Measurements from ENCODE around the gene MSI2.

Gene MSI2

DNA sequence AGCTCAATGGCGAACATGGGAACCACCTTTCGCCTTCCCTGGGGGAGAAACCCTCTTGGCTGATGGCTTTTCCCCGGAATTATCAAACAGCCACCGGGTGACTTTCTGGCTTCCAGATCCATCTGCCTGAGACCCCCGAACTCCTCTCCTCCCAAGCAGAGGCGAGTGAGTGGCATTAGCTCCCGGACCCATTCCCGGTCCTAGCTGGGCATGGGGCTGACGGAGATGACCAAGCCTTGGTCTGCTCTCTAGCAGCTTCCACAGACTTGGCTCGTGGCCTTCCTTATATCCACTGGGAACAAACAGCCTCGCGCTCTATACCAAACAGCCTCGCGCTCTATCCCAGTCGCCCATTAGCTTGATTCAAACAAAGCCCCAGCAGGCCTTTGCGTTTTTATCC is 426.4 kb downstream of the MSI2 start:
- Histone ChIP-seq H3K9ac (ENCODE audit: insufficient read length, low read depth) (no peak overlapping the region), H3K27me3 (ENCODE audit: insufficient read depth, insufficient read length) (no peaks in the 10 kb centered on the region), H3K4me1 (ENCODE audit: insufficient read depth, insufficient read length) (peaks cover 2% of the 10 kb centered on the region), H3K36me3 (ENCODE audit: insufficient read depth, insufficient read length, low read length) (peaks cover 4% of the 10 kb centered on the region), H3K4me3 (ENCODE audit: insufficient read length, low read depth) (no peak overlapping the region), H3K9me3 (ENCODE audit: insufficient read depth, low read length) (no peaks in the 10 kb centered on the region; the same call in 1 of the 2 replicates)
- TF ChIP-seq SUZ12 (IDR thresholded peaks at IDR 0.05; ENCODE audit: extremely low read depth, insufficient read depth, insufficient read length): no peak
- TF ChIP-seq YY1 (IDR thresholded peaks at IDR 0.05; ENCODE audit: insufficient read depth, insufficient read length): no peak
- TF ChIP-seq ZNF274 (IDR thresholded peaks at IDR 0.05; ENCODE audit: low read depth, low read length): no peak
- DNase-seq (ENCODE audit: low read depth, low spot score): no peak

DNA sequence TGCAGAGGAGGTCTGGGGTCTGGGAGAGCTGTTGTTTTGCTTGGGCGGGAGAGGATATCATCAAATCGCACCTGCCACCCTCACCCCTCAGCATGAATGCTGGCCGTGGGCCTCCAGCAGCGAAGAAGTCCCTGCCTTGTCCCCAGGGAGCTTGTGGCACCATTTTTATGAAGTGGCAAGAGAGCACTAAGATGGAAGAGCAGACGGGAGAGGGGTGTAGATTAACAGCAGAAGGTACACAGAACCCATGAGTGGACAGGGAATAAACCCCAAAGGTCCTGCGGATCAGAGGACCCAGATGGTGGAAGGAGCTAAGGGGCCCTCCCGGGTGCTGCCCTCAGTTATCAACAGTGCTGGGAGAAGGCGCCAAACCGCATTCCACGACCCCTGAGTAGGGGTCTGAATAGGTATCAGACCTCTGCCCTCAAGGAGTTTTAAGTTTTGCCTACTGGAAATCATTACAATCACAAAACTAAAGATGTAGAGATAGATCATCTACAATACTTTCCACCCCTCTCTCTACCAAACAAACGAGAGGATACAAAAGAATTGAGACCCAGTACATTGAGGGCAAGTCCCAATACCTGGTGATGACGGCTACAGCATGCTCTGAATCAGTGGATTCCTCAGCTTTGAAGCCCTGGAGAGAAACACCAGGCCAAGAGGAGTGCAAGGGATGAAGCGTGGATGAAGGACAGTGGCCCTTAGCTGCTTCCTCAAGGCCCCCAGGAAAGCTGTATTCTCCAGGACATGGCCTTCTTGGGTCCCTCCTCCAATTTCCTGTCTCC is 428.6 kb downstream of the MSI2 start:
- Histone ChIP-seq H3K9me3 (ENCODE audit: insufficient read depth, low read length) (no peaks in the 10 kb centered on the region; the same call in 1 of the 2 replicates), H3K36me3 (ENCODE audit: insufficient read depth, insufficient read length, low read length) (no peaks in the 10 kb centered on the region), H3K4me3 (ENCODE audit: insufficient read length, low read depth) (no peak overlapping the region), H3K27me3 (ENCODE audit: insufficient read depth, insufficient read length) (no peaks in the 10 kb centered on the region), H3K4me1 (ENCODE audit: insufficient read depth, insufficient read length) (peaks cover 2% of the 10 kb centered on the region), H3K9ac (ENCODE audit: insufficient read length, low read depth) (no peak overlapping the region)
- no peak for DNase-seq (ENCODE audit: low read depth, low spot score)
- TF ChIP-seq ZNF274 (IDR thresholded peaks at IDR 0.05; ENCODE audit: low read depth, low read length): no peak
- no peak for TF ChIP-seq SUZ12 (IDR thresholded peaks at IDR 0.05; ENCODE audit: extremely low read depth, insufficient read depth, insufficient read length)
- no peak for TF ChIP-seq YY1 (IDR thresholded peaks at IDR 0.05; ENCODE audit: insufficient read depth, insufficient read length)

DNA sequence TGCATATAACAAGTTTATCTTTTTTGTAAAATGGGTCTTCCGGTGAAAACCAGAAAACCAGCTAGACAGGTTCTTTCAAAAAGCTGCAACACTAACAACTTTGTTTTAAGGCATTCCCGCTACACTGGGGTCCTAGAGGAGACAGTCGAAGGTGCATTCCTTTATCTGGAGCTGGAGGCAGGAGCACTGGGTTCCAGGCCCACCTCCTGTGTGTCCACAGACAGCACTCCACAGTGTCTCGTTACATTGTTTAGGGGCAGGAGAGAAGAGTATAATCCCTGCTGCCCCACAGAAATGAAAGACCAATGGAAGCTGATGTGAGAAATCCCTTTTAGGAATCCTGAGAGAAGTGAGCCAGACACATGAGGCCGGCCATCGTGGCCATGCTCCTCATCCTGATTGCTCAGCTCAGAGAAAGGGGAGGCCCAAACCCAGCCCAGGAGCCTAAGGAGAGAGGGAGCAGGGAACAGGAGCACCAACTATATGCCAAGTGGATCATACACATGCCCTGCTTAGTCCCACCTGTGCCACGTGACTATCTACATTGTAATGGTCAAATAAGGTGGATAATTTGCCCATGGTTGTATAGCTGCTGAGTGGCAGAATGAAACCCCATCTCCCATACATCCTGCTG is 429.3 kb downstream of the MSI2 start:
- Histone ChIP-seq H3K9ac (ENCODE audit: insufficient read length, low read depth) (no peak overlapping the region), H3K4me1 (ENCODE audit: insufficient read depth, insufficient read length) (peaks cover 2% of the 10 kb centered on the region), H3K4me3 (ENCODE audit: insufficient read length, low read depth) (no peak overlapping the region), H3K27me3 (ENCODE audit: insufficient read depth, insufficient read length) (no peaks in the 10 kb centered on the region), H3K36me3 (ENCODE audit: insufficient read depth, insufficient read length, low read length) (no peaks in the 10 kb centered on the region), H3K9me3 (ENCODE audit: insufficient read depth, low read length) (no peaks in the 10 kb centered on the region; the same call in 1 of the 2 replicates)
- DNase-seq (ENCODE audit: low read depth, low spot score): no peak
- no peak for TF ChIP-seq ZNF274 (IDR thresholded peaks at IDR 0.05; ENCODE audit: low read depth, low read length)
- no peak for TF ChIP-seq SUZ12 (IDR thresholded peaks at IDR 0.05; ENCODE audit: extremely low read depth, insufficient read depth, insufficient read length)
- no peak for TF ChIP-seq YY1 (IDR thresholded peaks at IDR 0.05; ENCODE audit: insufficient read depth, insufficient read length)

DNA sequence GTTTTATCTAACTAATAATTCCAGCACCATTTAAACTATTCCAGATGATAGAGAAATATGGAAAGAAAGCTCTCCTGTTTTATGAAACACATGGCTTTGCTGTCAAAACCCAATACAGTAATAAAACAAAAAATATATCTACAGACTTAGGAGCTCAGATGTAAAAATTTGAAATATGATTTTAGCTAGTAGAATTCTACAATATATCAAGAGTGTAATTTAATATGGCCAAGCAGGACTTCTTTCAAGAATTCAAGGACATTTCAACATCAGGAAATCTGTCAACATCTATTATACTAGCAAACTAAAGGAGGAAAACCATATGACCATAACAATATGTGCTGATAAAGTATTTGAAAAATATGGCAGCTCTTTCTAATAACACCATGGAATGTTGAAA is 431.3 kb downstream of the MSI2 start:
- no peak for DNase-seq (ENCODE audit: low read depth, low spot score)
- Histone ChIP-seq H3K36me3 (ENCODE audit: insufficient read depth, insufficient read length, low read length) (no peaks in the 10 kb centered on the region), H3K9ac (ENCODE audit: insufficient read length, low read depth) (no peak overlapping the region), H3K27me3 (ENCODE audit: insufficient read depth, insufficient read length) (no peaks in the 10 kb centered on the region), H3K4me1 (ENCODE audit: insufficient read depth, insufficient read length) (peaks cover 2% of the 10 kb centered on the region), H3K4me3 (ENCODE audit: insufficient read length, low read depth) (no peak overlapping the region), H3K9me3 (ENCODE audit: insufficient read depth, low read length) (no peaks in the 10 kb centered on the region; the same call in 1 of the 2 replicates)
- TF ChIP-seq ZNF274 (IDR thresholded peaks at IDR 0.05; ENCODE audit: low read depth, low read length): no peak

DNA sequence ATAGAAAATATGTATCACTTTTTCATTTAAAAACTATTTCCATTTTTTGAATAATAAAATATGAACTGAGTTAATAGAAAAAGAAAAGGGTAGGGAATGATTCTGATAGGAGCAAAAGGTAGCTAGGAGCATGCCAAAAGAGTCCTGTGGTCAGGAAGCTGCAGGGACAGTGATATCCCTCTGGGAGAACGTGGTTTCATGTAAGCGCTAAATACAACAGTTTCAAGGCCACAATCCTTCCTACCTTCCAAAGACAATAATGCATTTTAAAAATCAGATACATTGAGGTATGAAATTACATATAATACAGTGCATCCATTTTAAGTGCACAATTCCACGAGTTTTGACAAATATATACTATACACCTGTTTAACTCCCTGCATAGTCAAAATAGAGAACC is 432.9 kb downstream of the MSI2 start:
- Histone ChIP-seq H3K4me3 (ENCODE audit: insufficient read length, low read depth) (no peak overlapping the region), H3K27me3 (ENCODE audit: insufficient read depth, insufficient read length) (no peaks in the 10 kb centered on the region), H3K4me1 (ENCODE audit: insufficient read depth, insufficient read length) (no peaks in the 10 kb centered on the region), H3K9ac (ENCODE audit: insufficient read length, low read depth) (no peak overlapping the region), H3K9me3 (ENCODE audit: insufficient read depth, low read length) (no peaks in the 10 kb centered on the region; the same call in 1 of the 2 replicates), H3K36me3 (ENCODE audit: insufficient read depth, insufficient read length, low read length) (no peaks in the 10 kb centered on the region)
- no peak for TF ChIP-seq SUZ12 (IDR thresholded peaks at IDR 0.05; ENCODE audit: extremely low read depth, insufficient read depth, insufficient read length)
- no peak for TF ChIP-seq ZNF274 (IDR thresholded peaks at IDR 0.05; ENCODE audit: low read depth, low read length)
- no peak for TF ChIP-seq YY1 (IDR thresholded peaks at IDR 0.05; ENCODE audit: insufficient read depth, insufficient read length)
- DNase-seq (ENCODE audit: low read depth, low spot score): no peak

DNA sequence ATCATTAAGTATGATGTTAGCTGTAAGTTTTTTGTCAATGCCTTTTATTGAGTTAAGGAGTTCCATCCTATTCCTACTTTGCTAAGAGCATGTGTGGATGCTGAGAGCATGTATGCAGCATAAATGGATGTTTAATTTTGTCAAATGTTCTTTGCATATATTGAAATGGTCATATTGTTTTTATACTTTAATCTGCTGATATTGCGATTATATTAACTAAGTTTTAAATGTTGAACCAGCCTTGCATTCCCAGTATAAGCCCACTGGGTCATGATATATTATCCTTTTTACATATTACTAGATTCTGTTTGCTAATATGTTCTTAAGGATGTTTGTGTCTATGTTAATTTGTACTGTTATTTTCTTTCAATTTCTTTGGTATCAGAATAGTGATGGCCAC is 435.6 kb downstream of the MSI2 start:
- Histone ChIP-seq H3K27me3 (ENCODE audit: insufficient read depth, insufficient read length) (no peaks in the 10 kb centered on the region), H3K4me3 (ENCODE audit: insufficient read length, low read depth) (no peak overlapping the region), H3K9ac (ENCODE audit: insufficient read length, low read depth) (no peak overlapping the region), H3K36me3 (ENCODE audit: insufficient read depth, insufficient read length, low read length) (no peaks in the 10 kb centered on the region), H3K4me1 (ENCODE audit: insufficient read depth, insufficient read length) (no peaks in the 10 kb centered on the region), H3K9me3 (ENCODE audit: insufficient read depth, low read length) (peaks cover 14% of the 10 kb centered on the region)
- DNase-seq (ENCODE audit: low read depth, low spot score): no peak
- TF ChIP-seq SUZ12 (IDR thresholded peaks at IDR 0.05; ENCODE audit: extremely low read depth, insufficient read depth, insufficient read length): no peak
- no peak for TF ChIP-seq YY1 (IDR thresholded peaks at IDR 0.05; ENCODE audit: insufficient read depth, insufficient read length)
- no peak for TF ChIP-seq ZNF274 (IDR thresholded peaks at IDR 0.05; ENCODE audit: low read depth, low read length)

DNA sequence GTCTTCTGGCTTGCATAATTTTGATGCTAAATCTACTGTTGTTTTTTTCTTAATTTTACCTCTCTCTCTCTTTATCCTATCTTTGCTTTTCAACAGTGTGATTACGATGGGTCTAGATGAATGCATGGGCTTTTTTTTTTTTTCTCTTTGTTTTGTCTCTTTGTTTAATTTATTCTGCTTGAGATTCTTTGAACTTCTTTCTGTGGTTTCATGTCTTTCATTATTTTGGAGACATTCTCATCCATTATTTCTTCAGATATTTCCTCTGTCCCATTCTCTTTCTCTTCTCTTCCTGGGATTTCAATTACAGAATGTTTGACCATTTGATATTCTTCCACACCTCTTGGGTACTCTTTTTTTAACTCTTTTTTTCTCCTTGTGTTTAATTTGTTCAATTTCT is 436.4 kb downstream of the MSI2 start:
- H3K27me3 ChIP-seq (ENCODE audit: insufficient read depth, insufficient read length): no peaks in the 10 kb centered on the region
- H3K9me3 ChIP-seq (ENCODE audit: insufficient read depth, low read length): peaks cover 14% of the 10 kb centered on the region
- no peaks in the 10 kb centered on the region for H3K36me3 ChIP-seq (ENCODE audit: insufficient read depth, insufficient read length, low read length)
- H3K4me1 ChIP-seq (ENCODE audit: insufficient read depth, insufficient read length): no peaks in the 10 kb centered on the region
- DNase-seq (ENCODE audit: low read depth, low spot score): no peak
- H3K9ac ChIP-seq (ENCODE audit: insufficient read length, low read depth): no peak overlapping the region
- no peak for TF ChIP-seq ZNF274 (IDR thresholded peaks at IDR 0.05; ENCODE audit: low read depth, low read length)
- no peak for TF ChIP-seq SUZ12 (IDR thresholded peaks at IDR 0.05; ENCODE audit: extremely low read depth, insufficient read depth, insufficient read length)
- no peak for TF ChIP-seq YY1 (IDR thresholded peaks at IDR 0.05; ENCODE audit: insufficient read depth, insufficient read length)
- H3K4me3 ChIP-seq (ENCODE audit: insufficient read length, low read depth): no peak overlapping the region
